WTC11 (cell line): ENCODE results near the gene SLC9B1.

Experiments
- AR ChIP-seq: fragments of 250-450 bp; sonication (Bioruptor Pico); IDR thresholded peaks from 2 replicates; pipeline ENCODE4 v1.9.0; 2021; ENCODE audit warnings: mild to moderate bottlenecking
- CREB1 ChIP-seq: sonication (generic); formaldehyde crosslinking; IDR thresholded peaks from 2 replicates; pipeline ENCODE4 v1.8.0; 2023; ENCODE audit warnings: mild to moderate bottlenecking, missing genetic modification reagents
- CTCF ChIP-seq: fragments of 200-600 bp; IDR thresholded peaks from 2 replicates; pipeline ENCODE4 v1.8.0; 2022; ENCODE audit warnings: antibody characterized with exemption
- ELF4 ChIP-seq: sonication (generic); formaldehyde crosslinking; IDR thresholded peaks from 2 replicates; pipeline ENCODE4 v1.8.1; 2022; ENCODE audit warnings: low read depth, mild to moderate bottlenecking, moderate library complexity, missing genetic modification reagents
- GRHL2 ChIP-seq: fragments of 250-450 bp; sonication (Bioruptor Pico); IDR thresholded peaks from 2 replicates; pipeline ENCODE4 v1.8.0; 2022; ENCODE audit warnings: mild to moderate bottlenecking, moderate library complexity; ENCODE audit not compliant: insufficient replicate concordance, severe bottlenecking
- JUN ChIP-seq: sonication (generic); formaldehyde crosslinking; IDR thresholded peaks from 2 replicates; pipeline ENCODE4 v1.8.0; 2023; ENCODE audit warnings: mild to moderate bottlenecking, missing genetic modification reagents
- PRRX2 ChIP-seq: fragments of 250-450 bp; sonication (Bioruptor Pico); IDR thresholded peaks from 2 replicates; pipeline ENCODE4 v1.8.0; 2021; ENCODE audit warnings: mild to moderate bottlenecking
- TCF7 ChIP-seq: sonication (generic); formaldehyde crosslinking; IDR thresholded peaks from 2 replicates; pipeline ENCODE4 v1.8.0; 2022; ENCODE audit warnings: mild to moderate bottlenecking, low read depth, missing genetic modification reagents, moderate library complexity
- USF1 ChIP-seq: sonication (generic); formaldehyde crosslinking; IDR thresholded peaks from 2 replicates; pipeline ENCODE4 v1.8.0; 2022; ENCODE audit warnings: mild to moderate bottlenecking, missing genetic modification reagents
- TF ChIP-seq, protein P1 (sequence below): sonication (generic); formaldehyde crosslinking; IDR thresholded peaks from 2 replicates; pipeline ENCODE4 v1.8.1; 2022; ENCODE audit warnings: low read depth, missing genetic modification reagents, borderline replicate concordance
- TF ChIP-seq, protein P2 (sequence below): sonication (generic); formaldehyde crosslinking; IDR thresholded peaks from 2 replicates; pipeline ENCODE4 v1.8.1; 2023; ENCODE audit warnings: mild to moderate bottlenecking, moderate library complexity, missing genetic modification reagents
- TF ChIP-seq, protein P3 (sequence below): fragments of 250-450 bp; sonication (Bioruptor Pico); IDR thresholded peaks from 2 replicates; pipeline ENCODE4 v1.9.0; 2021; ENCODE audit warnings: mild to moderate bottlenecking, borderline replicate concordance

- TF ChIP-seq, protein P1, sequence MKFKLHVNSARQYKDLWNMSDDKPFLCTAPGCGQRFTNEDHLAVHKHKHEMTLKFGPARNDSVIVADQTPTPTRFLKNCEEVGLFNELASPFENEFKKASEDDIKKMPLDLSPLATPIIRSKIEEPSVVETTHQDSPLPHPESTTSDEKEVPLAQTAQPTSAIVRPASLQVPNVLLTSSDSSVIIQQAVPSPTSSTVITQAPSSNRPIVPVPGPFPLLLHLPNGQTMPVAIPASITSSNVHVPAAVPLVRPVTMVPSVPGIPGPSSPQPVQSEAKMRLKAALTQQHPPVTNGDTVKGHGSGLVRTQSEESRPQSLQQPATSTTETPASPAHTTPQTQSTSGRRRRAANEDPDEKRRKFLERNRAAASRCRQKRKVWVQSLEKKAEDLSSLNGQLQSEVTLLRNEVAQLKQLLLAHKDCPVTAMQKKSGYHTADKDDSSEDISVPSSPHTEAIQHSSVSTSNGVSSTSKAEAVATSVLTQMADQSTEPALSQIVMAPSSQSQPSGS (CRISPR knock-in tag) = no peak
- TF ChIP-seq CTCF (peak; percentile 67; the same call in 1 of the 2 replicates), GRHL2 (CRISPR knock-in tag) (no peak), CREB1 (CRISPR knock-in tag) (no peak), JUN (CRISPR knock-in tag) (no peak), AR (CRISPR knock-in tag) (no peak), PRRX2 (CRISPR knock-in tag) (no peak), USF1 (CRISPR knock-in tag) (no peak), TCF7 (CRISPR knock-in tag) (no peak), ELF4 (no peak)
- TF ChIP-seq, protein P2, sequence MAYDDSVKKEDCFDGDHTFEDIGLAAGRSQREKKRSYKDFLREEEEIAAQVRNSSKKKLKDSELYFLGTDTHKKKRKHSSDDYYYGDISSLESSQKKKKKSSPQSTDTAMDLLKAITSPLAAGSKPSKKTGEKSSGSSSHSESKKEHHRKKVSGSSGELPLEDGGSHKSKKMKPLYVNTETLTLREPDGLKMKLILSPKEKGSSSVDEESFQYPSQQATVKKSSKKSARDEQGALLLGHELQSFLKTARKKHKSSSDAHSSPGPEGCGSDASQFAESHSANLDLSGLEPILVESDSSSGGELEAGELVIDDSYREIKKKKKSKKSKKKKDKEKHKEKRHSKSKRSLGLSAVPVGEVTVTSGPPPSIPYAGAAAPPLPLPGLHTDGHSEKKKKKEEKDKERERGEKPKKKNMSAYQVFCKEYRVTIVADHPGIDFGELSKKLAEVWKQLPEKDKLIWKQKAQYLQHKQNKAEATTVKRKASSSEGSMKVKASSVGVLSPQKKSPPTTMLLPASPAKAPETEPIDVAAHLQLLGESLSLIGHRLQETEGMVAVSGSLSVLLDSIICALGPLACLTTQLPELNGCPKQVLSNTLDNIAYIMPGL (CRISPR knock-in tag) = no peak
- TF ChIP-seq, protein P3, sequence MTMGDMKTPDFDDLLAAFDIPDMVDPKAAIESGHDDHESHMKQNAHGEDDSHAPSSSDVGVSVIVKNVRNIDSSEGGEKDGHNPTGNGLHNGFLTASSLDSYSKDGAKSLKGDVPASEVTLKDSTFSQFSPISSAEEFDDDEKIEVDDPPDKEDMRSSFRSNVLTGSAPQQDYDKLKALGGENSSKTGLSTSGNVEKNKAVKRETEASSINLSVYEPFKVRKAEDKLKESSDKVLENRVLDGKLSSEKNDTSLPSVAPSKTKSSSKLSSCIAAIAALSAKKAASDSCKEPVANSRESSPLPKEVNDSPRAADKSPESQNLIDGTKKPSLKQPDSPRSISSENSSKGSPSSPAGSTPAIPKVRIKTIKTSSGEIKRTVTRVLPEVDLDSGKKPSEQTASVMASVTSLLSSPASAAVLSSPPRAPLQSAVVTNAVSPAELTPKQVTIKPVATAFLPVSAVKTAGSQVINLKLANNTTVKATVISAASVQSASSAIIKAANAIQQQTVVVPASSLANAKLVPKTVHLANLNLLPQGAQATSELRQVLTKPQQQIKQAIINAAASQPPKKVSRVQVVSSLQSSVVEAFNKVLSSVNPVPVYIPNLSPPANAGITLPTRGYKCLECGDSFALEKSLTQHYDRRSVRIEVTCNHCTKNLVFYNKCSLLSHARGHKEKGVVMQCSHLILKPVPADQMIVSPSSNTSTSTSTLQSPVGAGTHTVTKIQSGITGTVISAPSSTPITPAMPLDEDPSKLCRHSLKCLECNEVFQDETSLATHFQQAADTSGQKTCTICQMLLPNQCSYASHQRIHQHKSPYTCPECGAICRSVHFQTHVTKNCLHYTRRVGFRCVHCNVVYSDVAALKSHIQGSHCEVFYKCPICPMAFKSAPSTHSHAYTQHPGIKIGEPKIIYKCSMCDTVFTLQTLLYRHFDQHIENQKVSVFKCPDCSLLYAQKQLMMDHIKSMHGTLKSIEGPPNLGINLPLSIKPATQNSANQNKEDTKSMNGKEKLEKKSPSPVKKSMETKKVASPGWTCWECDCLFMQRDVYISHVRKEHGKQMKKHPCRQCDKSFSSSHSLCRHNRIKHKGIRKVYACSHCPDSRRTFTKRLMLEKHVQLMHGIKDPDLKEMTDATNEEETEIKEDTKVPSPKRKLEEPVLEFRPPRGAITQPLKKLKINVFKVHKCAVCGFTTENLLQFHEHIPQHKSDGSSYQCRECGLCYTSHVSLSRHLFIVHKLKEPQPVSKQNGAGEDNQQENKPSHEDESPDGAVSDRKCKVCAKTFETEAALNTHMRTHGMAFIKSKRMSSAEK (CRISPR knock-in tag) = no peak
These were observed 13.1 kb upstream of the SLC9B1 start for GRCh38 chr4:103032574-103032973.
